NCI-H2107 treated with DMSO at 0.1 percent for 48 hours (cell line): Measurements from ENCODE around the gene AP5S1.
"Not testable (repeated sequence)": the region's sequence is repeated elsewhere in the genome, so short reads cannot be mapped to it uniquely, and the experiment has no call there.

Experiments used
- DNase-seq: peaks from one replicate; lab custom pipeline; 2025; ENCODE audit not compliant: unreplicated experiment; lab: John Stamatoyannopoulos, UW

AP5S1 gene

GRCh38 chr20:3842348-3842930, 22.1 kb downstream of the AP5S1 start:
- no peak for DNase-seq

GRCh38 chr20:3843490-3843889, 23.1 kb downstream of the AP5S1 start:
- no peak for DNase-seq

GRCh38 chr20:3843990-3844619, 23.8 kb downstream of the AP5S1 start:
- not testable (repeated sequence) for DNase-seq

- DNase-seq: no peak
Observed at GRCh38 chr20:3846378-3846739, 26.0 kb downstream of the AP5S1 start.

- DNase-seq: no peak
Observed at GRCh38 chr20:3846740-3847428, 26.5 kb downstream of the AP5S1 start, which contains the start of gene MAVS. TSS of gene MAVS (plus strand) at chr20:3846834. CDS start at chr20:3854625, 7,791 bp downstream.

GRCh38 chr20:3847429-3847940, 27.1 kb downstream of the AP5S1 start:
- DNase-seq: no peak

GRCh38 chr20:3848565-3848964, 28.2 kb downstream of the AP5S1 start:
- DNase-seq: no peak

GRCh38 chr20:3854462-3854871, 34.1 kb downstream of the AP5S1 start:
- DNase-seq: no peak

GRCh38 chr20:3857405-3857804, 37.1 kb downstream of the AP5S1 start:
- DNase-seq: peak; percentile 78

GRCh38 chr20:3858689-3859088, 38.3 kb downstream of the AP5S1 start:
- no peak for DNase-seq

- DNase-seq: no peak
Observed at GRCh38 chr20:3861191-3861590, 40.8 kb downstream of the AP5S1 start.

GRCh38 chr20:3862333-3862732, 42.0 kb downstream of the AP5S1 start:
- DNase-seq: no peak

GRCh38 chr20:3863317-3863716, 43.0 kb downstream of the AP5S1 start:
- DNase-seq: peak; percentile 64

- DNase-seq: no peak
Observed at GRCh38 chr20:3864518-3864917, 44.2 kb downstream of the AP5S1 start.

- DNase-seq: no peak
Observed at GRCh38 chr20:3865152-3865886, 45.0 kb downstream of the AP5S1 start.

- no peak for DNase-seq
Observed at GRCh38 chr20:3865887-3866407, 45.6 kb downstream of the AP5S1 start.

- no peak for DNase-seq
Observed at GRCh38 chr20:3866464-3866863, 46.1 kb downstream of the AP5S1 start.

- no peak for DNase-seq
Observed at GRCh38 chr20:3867802-3868201, 47.5 kb downstream of the AP5S1 start.

GRCh38 chr20:3869839-3870634, 49.7 kb downstream of the AP5S1 start:
- no peak for DNase-seq

GRCh38 chr20:3871550-3872265, 51.4 kb downstream of the AP5S1 start:
- no peak for DNase-seq
